IMR-90 (cell line): ENCODE results near the gene ADD1. TPM values are rescaled to one million over a fixed set of nuclear protein-coding genes. Genes with fewer than 3 reads are reported as not detected.
A peak's percentile ranks its signal among the peaks of the same experiment; 100 is the strongest.

ENCODE experiments used
- ATAC-seq: fragments of 200-7000 bp; cut with Tn5 transposase; 2 replicates; pipeline ENCODE4 v1.9.1; 2020; ENCODE audit warnings: low read depth, mild to moderate bottlenecking, moderate library complexity
- BruUV-seq: library from RNA; stranded (reverse); fragments of 400-500 nt; replicated peaks from 2 replicates; lab custom pipeline; 2021; lab: Mats Ljungman, UMichigan
- CTCF ChIA-PET: fragments of 300-600 bp; formaldehyde crosslinking; extraction: SDS; loops from one replicate; lab custom pipeline; 2021; ENCODE audit warnings: antibody characterized with exemption; lab: Yijun Ruan, JAX
- POLR2A ChIA-PET: fragments of 300-600 bp; sonication (Branson Sonifier 250); formaldehyde crosslinking; loops from one replicate; lab custom pipeline; 2022; ENCODE audit warnings: antibody characterized with exemption; ENCODE audit not compliant: unreplicated experiment; lab: Charles Lee
- DNase-seq: peaks from one replicate; pipeline ENCODE4 v3.0.0; 2013
- H2AFZ ChIP-seq: replicated peaks from 2 replicates; pipeline ENCODE3; 2013; ENCODE audit warnings: low read length, mild to moderate bottlenecking; ENCODE audit not compliant: poor library complexity
- H2AK5ac ChIP-seq: 2 replicates; pipeline ENCODE4 v1.6.1; 2013; ENCODE audit warnings: low read depth, low read length, inconsistent platforms
- H2AK9ac ChIP-seq: replicated peaks from 2 replicates; pipeline ENCODE3; 2013; ENCODE audit warnings: mild to moderate bottlenecking, low read depth, low read length, moderate library complexity; ENCODE audit not compliant: poor library complexity
- H2BK120ac ChIP-seq: 2 replicates; pipeline ENCODE4 v1.6.1; 2013; ENCODE audit warnings: low read depth, low read length, inconsistent platforms
- H2BK15ac ChIP-seq: 3 replicates; pipeline ENCODE4 v1.6.1; 2013; ENCODE audit warnings: low read depth, low read length, inconsistent platforms
- H2BK20ac ChIP-seq: 2 replicates; pipeline ENCODE4 v1.6.1; 2013; ENCODE audit warnings: low read depth, mild to moderate bottlenecking, inconsistent platforms, low read length, moderate library complexity
- H2BK5ac ChIP-seq: 2 replicates; pipeline ENCODE4 v1.6.1; 2013; ENCODE audit warnings: mild to moderate bottlenecking, low read depth, low read length, inconsistent platforms; ENCODE audit not compliant: poor library complexity, severe bottlenecking
- H3K14ac ChIP-seq: replicated peaks from 2 replicates; pipeline ENCODE4 v1.6.1; 2013; ENCODE audit warnings: low read depth, low read length, inconsistent platforms
- H3K18ac ChIP-seq: 2 replicates; pipeline ENCODE4 v1.6.1; 2013; ENCODE audit warnings: low read depth, low read length, control low read depth
- H3K23ac ChIP-seq: 2 replicates; pipeline ENCODE4 v1.6.1; 2013; ENCODE audit warnings: low read depth, low read length, inconsistent platforms
- H3K27ac ChIP-seq: 2 replicates; pipeline ENCODE4 v1.5.1; 2013; ENCODE audit warnings: mild to moderate bottlenecking, control low read depth, low read length; ENCODE audit not compliant: insufficient read depth
- H3K27me3 ChIP-seq: 2 replicates; pipeline ENCODE4 v1.6.1; 2013; ENCODE audit warnings: low read length; ENCODE audit not compliant: control insufficient read depth, insufficient read depth
- H3K36me3 ChIP-seq: 2 replicates; pipeline ENCODE4 v1.6.1; 2013; ENCODE audit warnings: low read length, mixed read lengths; ENCODE audit not compliant: control insufficient read depth, insufficient read depth
- H3K4ac ChIP-seq: 2 replicates; pipeline ENCODE4 v1.6.1; 2013; ENCODE audit warnings: low read depth, low read length, inconsistent platforms
- H3K4me1 ChIP-seq: 2 replicates; pipeline ENCODE4 v1.6.1; 2013; ENCODE audit warnings: low read length, mixed read lengths; ENCODE audit not compliant: control insufficient read depth, insufficient read depth
- H3K4me2 ChIP-seq: 2 replicates; pipeline ENCODE4 v1.6.1; 2013; ENCODE audit warnings: low read depth, mild to moderate bottlenecking, control low read depth, low read length, moderate library complexity
- H3K4me3 ChIP-seq: 2 replicates; pipeline ENCODE4 v1.5.1; 2013; ENCODE audit warnings: low read depth, mild to moderate bottlenecking, control low read depth, low read length, moderate library complexity; ENCODE audit not compliant: insufficient read depth
- H3K56ac ChIP-seq: 2 replicates; pipeline ENCODE4 v1.6.1; 2013; ENCODE audit warnings: low read length, inconsistent platforms; ENCODE audit not compliant: insufficient read depth; ENCODE audit errors: extremely low read depth
- H3K79me1 ChIP-seq, 2 experiments: 2 replicates each; pipeline ENCODE4 v1.6.1; 2013; ENCODE audit warnings: low read length in 2 of 2, inconsistent platforms in 1 of 2, low read depth in 1 of 2
- H3K9ac ChIP-seq: 2 replicates; pipeline ENCODE4 v1.6.1; 2013; ENCODE audit warnings: low read depth, low read length, control low read depth
- H3K9me1 ChIP-seq: 2 replicates; pipeline ENCODE4 v1.6.1; 2013; ENCODE audit warnings: low read length, inconsistent platforms; ENCODE audit not compliant: insufficient read depth
- H3K9me3 ChIP-seq: 2 replicates; pipeline ENCODE4 v1.6.1; 2013; ENCODE audit warnings: low read length; ENCODE audit not compliant: control insufficient read depth, insufficient read depth
- H4K20me1 ChIP-seq: 2 replicates; pipeline ENCODE4 v1.6.1; 2013; ENCODE audit warnings: low read length, inconsistent platforms; ENCODE audit not compliant: insufficient read depth
- H4K5ac ChIP-seq: 2 replicates; pipeline ENCODE4 v1.6.1; 2013; ENCODE audit warnings: mild to moderate bottlenecking, low read depth, low read length, control low read depth
- H4K8ac ChIP-seq, 2 experiments: 2 replicates each; pipeline ENCODE4 v1.6.1; 2013; ENCODE audit warnings: low read depth in 2 of 2, low read length in 2 of 2, control low read depth in 1 of 2, inconsistent platforms in 1 of 2
- H4K91ac ChIP-seq: 2 replicates; pipeline ENCODE4 v1.6.1; 2013; ENCODE audit warnings: low read depth, low read length, inconsistent platforms; ENCODE audit not compliant: insufficient read depth
- NFE2L2 ChIP-seq: fragments of 150-350 bp; IDR thresholded peaks from 2 replicates; pipeline ENCODE4 v1.6.1; 2016; ENCODE audit warnings: low read depth, mild to moderate bottlenecking, low read length
- POLR2A ChIP-seq: IDR thresholded peaks from 2 replicates; pipeline ENCODE4 v1.6.1; 2012; ENCODE audit warnings: mild to moderate bottlenecking, low read depth, low read length
- RAD21 ChIP-seq: IDR thresholded peaks from 2 replicates; pipeline ENCODE4 v1.6.1; 2012; ENCODE audit warnings: low read length, improper control_type of control experiment
- RFX5 ChIP-seq: IDR thresholded peaks from 2 replicates; pipeline ENCODE4 v1.8.0; 2012; ENCODE audit warnings: low read depth, mild to moderate bottlenecking, low read length, moderate library complexity
- WGBS, 2 experiments: methylation state at CpG; one replicate each; pipeline versions ENCODE4 v1.1.5 to v1.1.7; 2013; ENCODE audit warnings: missing lambda C conversion rate in 2 of 2; ENCODE audit not compliant: insufficient read length in 1 of 2; ENCODE audit errors: extremely low coverage in 2 of 2; 5-methylcytosine and 5-hydroxymethylcytosine counted together
- dilution Hi-C: fragments of 300-500 bp; cut with HindIII; formaldehyde crosslinking; loops from one replicate; pipeline ENCODE4 v1.14.3; 2018; ENCODE audit warnings: low sequenced_read_pairs; ENCODE audit not compliant: unreplicated experiment
- in situ Hi-C: fragments of 300-500 bp; cut with MboI; formaldehyde crosslinking; loops from 3 replicates; pipeline ENCODE4 v1.14.3; 2019; ENCODE audit warnings: low sequenced_read_pairs, inconsistent platforms, mixed read lengths
- intact Hi-C: fragments of 100-400 bp; cut with micrococcal nuclease; formaldehyde crosslinking; loops from 2 replicates; pipeline ENCODE4 v1.10.0; 2022
- polyA plus RNA-seq, 3 experiments: library from polyadenylated mRNA; depleted of rRNA; stranded (reverse); fragments of >200 nt; gene quantifications; 2 replicates each; pipeline ENCODE4 v1.2.3, GENCODE V29; 2012; ENCODE audit warnings: low replicate concordance in 1 of 3
- total RNA-seq: library from RNA; depleted of rRNA; stranded (reverse); fragments of >200 nt; gene quantifications from 2 replicates; pipeline ENCODE4 v1.2.3, GENCODE V29; 2012

The ADD1 gene
- total and polyA plus RNA-seq, 2 of the 4 experiments (the other 2 are of a cell fraction): 122 to 215 TPM

- 93% methylated on average over 5 of the region's 19 CpGs; no CpG with 5 or more reads in 1 of the 2 experiments for WGBS, 2 experiments
- peaks cover 6% of the 10 kb centered on the region; the same call in 1 of the 2 replicates for H3K9me1 ChIP-seq
- peak overlapping the region; percentile 75 for H2AK9ac ChIP-seq
- in situ Hi-C loops (no loop called here), dilution Hi-C loops (no loop called here), intact Hi-C loops (no loop called here)
- H3K27ac ChIP-seq: no peak overlapping the region
- no peak overlapping the region for H3K4ac ChIP-seq
- peaks cover 9% of the 10 kb centered on the region for H4K20me1 ChIP-seq
- H2BK120ac ChIP-seq: no peak overlapping the region
- ATAC-seq (no peak), DNase-seq (peak; percentile 37)
- H3K4me1 ChIP-seq: no peaks in the 10 kb centered on the region; the same call in 1 of the 2 replicates
- H3K79me1 ChIP-seq: peaks cover 8 to 39% of the 10 kb centered on the region in 2 experiments; a peak in 3 of 4 replicates
- H2BK15ac ChIP-seq: no peak overlapping the region
- no peak overlapping the region for H3K56ac ChIP-seq
- H3K18ac ChIP-seq: no peak overlapping the region
- ChIA-PET POLR2A (no interaction called here), CTCF (no interaction called here)
- peaks cover 69% of the 10 kb centered on the region for H3K36me3 ChIP-seq
- BruUV-seq: no TSS peak
- no peaks in the 10 kb centered on the region for H3K9me3 ChIP-seq
- no peak overlapping the region for H2AK5ac ChIP-seq
- H2BK5ac ChIP-seq: no peak overlapping the region
- no peaks in the 10 kb centered on the region for H3K27me3 ChIP-seq
- no peak overlapping the region for H3K23ac ChIP-seq
- H2BK20ac ChIP-seq: no peak overlapping the region
- no peak overlapping the region for H4K8ac ChIP-seq
- H3K14ac ChIP-seq: no peak overlapping the region
- peak overlapping the region; percentile 58 for H2AFZ ChIP-seq
- TF ChIP-seq RFX5: no peak
- TF ChIP-seq RAD21: no peak
- no peak for TF ChIP-seq POLR2A
- TF ChIP-seq NFE2L2: no peak
- H3K4me2 ChIP-seq: no peak overlapping the region
- H4K91ac ChIP-seq: no peak overlapping the region
- H3K9ac ChIP-seq: no peak overlapping the region
- H3K4me3 ChIP-seq: no peak overlapping the region
- no peak overlapping the region for H4K5ac ChIP-seq
Measured at GRCh38 chr4:2946812-2947600, 103.4 kb downstream of the ADD1 start.
